Stimulated activated CD8-positive, alpha-beta memory T cell treated with anti-CD3 and anti-CD28 coated beads, Interleukin-7, amount 100 ng/mL, for 24 hours (primary cell): Measurements from ENCODE around the gene WNT7B.

Experiments used
- DNase-seq: peaks from one replicate; pipeline ENCODE4 v3.0.0-alpha.2; 2020; ENCODE audit warnings: low read depth

The WNT7B gene

GRCh38 chr22:45887202-45888131 is 89.5 kb downstream of the WNT7B start:
- no peak for DNase-seq

DNA sequence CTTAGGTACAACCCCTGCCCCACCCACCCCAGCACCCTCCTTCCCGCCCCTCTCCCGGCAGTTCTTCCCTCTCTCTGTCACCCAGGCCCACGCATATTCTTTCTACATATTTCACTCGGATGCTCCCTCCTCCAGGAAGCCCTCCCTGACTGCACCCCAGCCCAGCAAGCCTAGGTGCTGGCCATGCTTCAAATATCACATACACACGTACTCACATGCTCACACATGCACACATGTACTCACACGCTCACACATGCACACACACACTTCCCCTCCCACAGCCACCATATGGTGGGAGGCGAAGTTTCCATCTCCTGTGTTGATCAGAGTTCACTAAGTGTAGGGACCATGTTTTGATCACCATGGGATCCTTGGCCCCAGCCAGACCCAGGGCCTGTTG is 90.4 kb downstream of the WNT7B start:
- DNase-seq: no peak

DNA sequence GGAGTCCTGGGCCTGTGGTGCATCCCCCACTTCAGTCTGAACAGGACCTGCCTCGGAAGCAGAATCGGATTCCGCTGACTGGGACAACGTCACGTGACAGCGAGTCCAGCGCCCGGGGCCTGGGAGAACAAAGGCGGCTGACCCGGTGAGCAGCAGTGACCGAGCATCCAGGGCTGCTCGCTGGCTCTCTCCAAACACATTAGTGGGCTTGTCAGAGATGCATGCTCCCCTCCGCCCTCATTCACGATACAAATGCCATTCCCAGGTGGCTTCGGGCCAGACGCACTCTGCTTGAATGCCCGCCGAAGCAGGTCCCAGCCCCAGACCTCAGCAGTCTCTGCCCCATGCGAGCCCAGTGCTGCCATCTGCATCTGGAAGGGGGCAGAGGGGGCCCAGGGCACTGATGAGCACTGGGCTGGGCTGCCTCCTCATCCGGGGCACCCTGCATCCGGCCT is 91.0 kb downstream of the WNT7B start:
- DNase-seq: no peak

DNA sequence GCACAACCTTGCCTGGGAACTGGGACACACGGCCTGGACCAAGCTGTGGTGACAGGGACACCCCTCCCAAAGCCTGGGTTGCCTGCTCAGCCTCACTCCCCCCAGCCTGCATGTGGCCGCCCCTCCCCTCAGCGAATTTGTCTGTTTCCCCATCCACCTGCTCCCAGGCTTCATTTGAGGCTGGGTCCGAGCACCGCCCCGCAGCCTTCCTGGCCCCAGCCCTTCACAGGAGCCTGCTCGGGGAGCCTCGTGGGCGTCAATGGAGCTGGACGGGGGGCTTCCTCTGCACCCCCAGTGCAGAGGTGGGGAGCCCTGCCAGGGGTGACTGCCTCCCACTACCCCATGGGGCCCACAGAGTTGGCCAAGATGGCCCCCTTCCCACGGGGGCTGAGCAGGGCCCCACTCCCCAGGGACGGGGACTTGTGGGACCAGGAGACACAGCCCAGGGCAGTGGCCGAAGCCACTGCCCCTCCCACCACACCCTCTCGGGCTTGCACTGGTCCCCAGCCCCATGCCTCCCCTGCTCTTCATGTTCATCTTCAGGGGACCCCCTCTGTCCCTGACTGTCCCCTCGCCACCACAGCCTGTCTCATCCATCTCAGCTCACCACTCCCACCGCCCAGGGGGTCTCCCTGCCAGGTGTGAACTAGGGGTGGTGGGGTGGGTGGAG is 91.7 kb downstream of the WNT7B start:
- no peak for DNase-seq

GRCh38 chr22:45884201-45885062 is 92.5 kb downstream of the WNT7B start:
- no peak for DNase-seq

DNA sequence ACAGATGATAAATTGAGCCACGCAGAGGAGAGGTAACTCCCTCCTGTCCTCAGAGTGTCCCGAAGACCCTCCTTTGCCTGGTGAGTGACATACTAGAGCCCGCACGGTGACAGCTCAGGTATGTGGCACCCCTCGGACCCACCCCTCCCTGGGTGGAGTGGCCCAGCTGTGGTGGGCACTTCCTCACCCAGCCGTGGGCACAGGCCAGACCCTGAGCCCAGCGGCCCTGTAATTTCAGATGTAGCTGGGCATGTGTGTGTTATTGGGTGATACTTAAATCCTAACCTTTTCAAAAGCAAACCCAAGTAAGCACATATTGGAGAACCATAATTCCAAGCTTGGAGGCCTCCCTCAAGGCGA is 93.2 kb downstream of the WNT7B start:
- DNase-seq: no peak

DNA sequence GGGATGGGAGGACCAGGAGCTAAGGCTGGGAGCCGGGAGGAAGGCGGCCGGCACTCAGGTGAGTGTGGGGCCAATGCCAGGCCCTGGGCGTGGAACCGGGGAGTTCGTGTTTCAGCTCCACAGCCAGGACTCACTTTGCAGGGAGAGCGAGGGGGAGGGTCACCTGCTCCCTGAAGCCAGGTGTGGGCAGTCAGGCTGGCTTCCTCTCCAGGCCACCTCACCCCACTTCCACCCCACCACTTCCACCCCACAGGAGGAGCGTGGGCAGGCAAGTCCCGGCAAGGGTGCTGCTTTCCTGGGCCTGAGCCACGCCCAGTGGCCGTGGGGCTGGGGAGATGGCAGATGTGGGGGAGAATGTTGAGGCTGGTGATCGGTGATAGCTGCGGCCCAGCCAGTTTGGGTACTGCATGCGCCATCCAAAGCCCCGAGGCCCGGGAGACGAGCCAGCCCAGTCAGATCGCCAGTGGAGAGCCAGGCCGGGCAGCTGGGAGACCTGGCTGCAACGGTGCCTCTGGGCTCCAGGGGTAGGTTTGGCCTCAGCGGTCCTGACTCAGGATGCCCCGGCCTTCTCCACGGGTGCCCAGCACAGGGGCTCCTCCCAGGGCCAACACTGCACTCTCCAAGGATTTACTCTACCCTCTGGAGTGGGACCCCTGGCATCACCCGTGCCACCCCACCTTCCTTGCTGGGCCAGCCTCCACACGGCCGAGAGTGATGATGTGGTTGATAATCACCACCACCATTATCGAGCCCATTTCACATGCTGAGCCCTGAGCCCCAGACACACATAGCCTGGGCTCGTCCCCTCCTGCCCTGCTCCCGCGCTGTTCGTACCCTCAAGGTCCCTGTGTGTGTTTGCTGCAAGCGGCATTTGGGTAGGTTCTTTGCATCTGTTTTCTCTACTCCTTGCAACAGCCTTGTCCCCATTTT is 93.8 kb downstream of the WNT7B start:
- no peak for DNase-seq

- DNase-seq: no peak
Measured at GRCh38 chr22:45881524-45881875, 95.5 kb downstream of the WNT7B start.

- no peak for DNase-seq
Measured at GRCh38 chr22:45880716-45881523, 96.0 kb downstream of the WNT7B start.

GRCh38 chr22:45880091-45880715 is 96.8 kb downstream of the WNT7B start:
- DNase-seq: no peak

DNA sequence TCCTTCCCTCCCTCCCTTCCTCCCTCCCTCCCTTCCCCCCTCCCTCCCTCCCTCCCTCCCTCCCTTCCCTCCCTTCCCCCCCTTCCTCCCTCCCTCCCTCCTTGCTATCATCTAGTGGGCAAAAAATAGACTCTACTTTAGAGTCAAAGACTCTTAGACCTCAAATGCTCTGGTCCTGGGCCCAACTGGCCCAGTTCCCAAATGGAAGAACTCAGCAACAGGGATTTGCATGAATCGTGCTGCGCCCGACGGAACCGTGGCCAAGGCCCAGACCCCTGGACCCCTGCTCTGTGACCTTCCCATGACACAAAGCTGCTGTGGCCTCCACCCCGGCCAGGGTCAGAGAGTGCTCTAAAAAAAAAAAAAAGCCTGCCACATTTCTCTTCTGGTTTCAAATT is 97.4 kb downstream of the WNT7B start:
- no peak for DNase-seq

- no peak for DNase-seq
Measured at GRCh38 chr22:45878901-45879551, 97.9 kb downstream of the WNT7B start.

DNA sequence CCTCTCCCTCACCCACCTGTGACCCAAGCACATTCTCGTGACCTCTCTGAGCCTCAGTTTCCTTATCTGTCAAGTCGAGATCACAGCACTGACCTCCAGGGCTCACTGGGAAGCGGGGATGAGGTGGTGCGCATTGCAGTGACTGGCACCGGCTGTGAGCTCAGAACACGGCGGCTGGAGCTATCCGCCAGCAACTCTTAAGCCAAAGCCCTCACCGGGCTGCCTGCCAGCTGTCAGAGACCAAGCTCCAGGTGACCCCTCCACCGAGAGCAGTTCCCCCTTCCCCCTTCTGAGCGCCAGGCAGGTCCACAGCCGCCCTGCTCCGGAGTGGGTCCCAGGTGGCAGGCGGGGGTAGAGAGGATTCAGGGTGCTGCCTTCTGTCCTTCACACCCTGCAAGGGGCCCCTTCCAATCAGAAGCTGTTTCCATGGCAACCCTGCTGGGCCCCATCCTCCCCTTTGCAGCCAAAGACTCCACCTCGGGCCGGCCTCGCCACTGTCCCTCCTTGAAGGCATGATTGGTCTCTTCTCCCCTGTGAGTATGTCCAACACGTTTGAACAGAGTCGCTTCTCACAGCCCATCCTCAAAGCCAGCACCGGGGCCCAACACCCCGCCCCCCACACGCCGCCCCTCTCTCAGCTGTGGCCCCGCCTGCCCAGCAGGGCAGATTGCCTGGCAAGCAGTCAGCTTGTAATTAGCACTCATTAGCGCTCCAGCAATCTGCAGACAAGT is 98.7 kb downstream of the WNT7B start:
- no peak for DNase-seq

GRCh38 chr22:45877651-45878050 is 99.3 kb downstream of the WNT7B start:
- DNase-seq: no peak

DNA sequence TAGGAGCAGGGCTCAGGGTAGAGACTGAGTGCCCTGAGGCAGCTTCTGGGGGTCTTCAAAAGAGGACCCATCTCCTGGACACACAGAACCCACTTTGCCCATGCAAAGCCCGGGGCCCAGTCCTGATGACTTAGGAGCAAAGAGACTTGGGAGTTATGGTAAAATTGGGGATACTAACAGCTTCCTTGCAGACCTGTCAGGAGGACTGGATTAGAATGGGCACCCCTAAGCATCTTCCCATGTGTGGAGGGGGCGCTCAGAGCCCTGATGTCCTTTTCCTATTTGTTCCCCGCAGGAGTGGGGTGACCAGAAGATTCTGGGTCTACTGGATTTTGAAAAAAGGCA is 100.0 kb downstream of the WNT7B start:
- DNase-seq: no peak

GRCh38 chr22:45876136-45877035 is 100.6 kb downstream of the WNT7B start:
- DNase-seq: no peak

DNA sequence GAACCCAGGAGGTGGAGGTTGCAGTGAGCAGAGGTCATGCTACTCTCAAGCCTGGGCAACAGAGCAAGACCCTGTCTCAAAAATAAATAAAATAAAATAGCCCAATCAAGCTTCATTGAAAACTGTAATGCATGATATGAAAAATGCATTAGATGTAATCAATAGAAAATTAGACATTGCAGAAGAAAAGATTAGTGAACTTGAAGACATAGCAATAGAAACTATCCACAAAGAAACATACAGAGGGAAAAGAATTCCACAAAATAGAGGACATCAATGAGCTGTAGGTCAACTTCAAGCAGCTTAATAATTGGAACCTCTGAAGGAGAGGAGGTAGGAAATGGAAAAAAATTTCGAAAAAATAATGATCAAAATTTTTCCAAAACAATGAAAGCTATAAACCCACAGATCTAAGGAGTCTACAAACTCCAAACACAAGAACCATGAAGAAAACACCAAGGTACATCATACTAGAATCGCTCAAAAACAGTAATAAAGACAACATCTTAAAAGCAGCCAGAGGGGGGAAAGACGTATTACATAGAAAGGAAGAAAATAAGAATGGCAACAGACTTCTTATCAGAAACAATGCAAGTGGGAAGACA is 104.2 kb downstream of the WNT7B start:
- DNase-seq: no peak

GRCh38 chr22:45871721-45872120 is 105.2 kb downstream of the WNT7B start:
- no peak for DNase-seq
